Stimulated activated effector memory CD8-positive, alpha-beta T cell treated with anti-CD3 and anti-CD28 coated beads, Interleukin-12 subunit alpha, Interleukin-12 subunit beta, amount 100 ng/mL, for 72 hours (primary cell): Measurements from ENCODE around the gene CRHR1.
A peak's percentile ranks its signal among the peaks of the same experiment; 100 is the strongest.

Source experiments
- ATAC-seq: fragments of 150-1000 bp; cut with Tn5 transposase; 2 replicates; pipeline ENCODE4 v1.10.0; 2021
- DNase-seq, 2 donors: peaks; one replicate each; pipeline ENCODE4 v3.0.0; 2021 to 2022; ENCODE audit warnings: low spot score in 2 of 2
- H3K27ac Mint-ChIP-seq: one replicate; pipeline ENCODE4 v1.8.0; 2022; ENCODE audit warnings: mild to moderate bottlenecking, mixed read lengths
- H3K36me3 Mint-ChIP-seq: one replicate; pipeline ENCODE4 v1.8.0; 2022; ENCODE audit warnings: mild to moderate bottlenecking, mixed read lengths
- H3K4me1 Mint-ChIP-seq: one replicate; pipeline ENCODE4 v1.8.0; 2022; ENCODE audit warnings: mixed read lengths
- H3K4me3 Mint-ChIP-seq: one replicate; pipeline ENCODE4 v1.8.0; 2022; ENCODE audit warnings: mild to moderate bottlenecking, mixed read lengths
- H3K9me3 Mint-ChIP-seq: one replicate; pipeline ENCODE4 v1.8.0; 2022; ENCODE audit warnings: mixed read lengths

Gene CRHR1

DNA sequence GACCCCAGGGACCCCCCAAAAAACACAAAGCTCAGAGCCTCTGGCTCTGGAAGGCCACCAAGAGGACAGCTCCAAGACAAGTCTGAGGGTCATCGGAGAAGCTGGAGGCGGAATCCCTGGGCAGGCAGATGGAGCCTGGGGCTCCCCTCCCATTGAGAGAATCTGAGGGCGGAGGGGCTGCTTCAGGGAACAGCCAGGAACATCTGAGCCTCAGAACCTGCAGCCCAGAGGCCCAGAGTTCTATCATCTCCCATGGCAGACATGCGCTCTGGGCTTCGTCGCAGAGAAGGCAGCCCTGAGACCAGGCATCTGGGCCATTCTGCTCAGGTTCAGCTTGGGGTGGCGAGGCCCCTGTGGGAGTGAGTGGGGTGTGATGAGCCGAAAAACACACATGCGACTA lies 53.5 kb downstream of the CRHR1 start:
- no peak overlapping the region for H3K27ac Mint-ChIP-seq
- H3K9me3 Mint-ChIP-seq, result no peaks in the 10 kb centered on the region
- no peak for ATAC-seq
- no peak overlapping the region for H3K4me3 Mint-ChIP-seq
- H3K4me1 Mint-ChIP-seq, result no peaks in the 10 kb centered on the region
- DNase-seq, result no peak
- H3K36me3 Mint-ChIP-seq, result no peaks in the 10 kb centered on the region

GRCh38 chr17:45838751-45839295 lies 54.7 kb downstream of the CRHR1 start:
- ATAC-seq, result no peak
- Mint-ChIP-seq H3K36me3 (no peaks in the 10 kb centered on the region), H3K4me1 (no peaks in the 10 kb centered on the region), H3K4me3 (no peak overlapping the region), H3K9me3 (no peaks in the 10 kb centered on the region), H3K27ac (no peak overlapping the region)
- DNase-seq, result no peak

GRCh38 chr17:45839442-45839841 lies 55.3 kb downstream of the CRHR1 start:
- Mint-ChIP-seq H3K9me3 (no peaks in the 10 kb centered on the region), H3K36me3 (no peaks in the 10 kb centered on the region), H3K27ac (no peak overlapping the region), H3K4me1 (no peaks in the 10 kb centered on the region), H3K4me3 (no peak overlapping the region)
- no peak for DNase-seq
- ATAC-seq, result no peak

DNA sequence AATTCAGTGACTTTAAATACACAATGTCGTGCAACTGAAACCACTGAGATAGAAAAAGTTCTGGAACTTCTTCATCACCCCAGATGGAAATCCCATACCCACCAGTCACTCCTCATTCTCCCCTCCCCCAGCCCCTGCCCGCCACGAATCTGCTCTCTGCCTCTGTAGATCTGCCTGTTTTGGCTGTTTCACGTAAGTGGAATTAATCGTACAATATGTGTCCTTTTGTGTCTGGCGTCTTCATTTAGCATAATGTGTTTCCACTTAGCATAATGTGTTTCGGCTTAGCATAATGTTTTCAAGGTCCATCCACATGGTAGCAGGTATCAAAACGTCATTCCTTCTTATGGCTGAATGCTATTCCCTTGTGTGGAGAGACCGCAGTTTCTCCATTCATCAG lies 57.1 kb downstream of the CRHR1 start:
- DNase-seq (no peak), ATAC-seq (no peak)
- no peaks in the 10 kb centered on the region for H3K9me3 Mint-ChIP-seq
- H3K4me3 Mint-ChIP-seq, result no peak overlapping the region
- no peaks in the 10 kb centered on the region for H3K36me3 Mint-ChIP-seq
- H3K27ac Mint-ChIP-seq, result no peak overlapping the region
- H3K4me1 Mint-ChIP-seq, result no peaks in the 10 kb centered on the region

DNA sequence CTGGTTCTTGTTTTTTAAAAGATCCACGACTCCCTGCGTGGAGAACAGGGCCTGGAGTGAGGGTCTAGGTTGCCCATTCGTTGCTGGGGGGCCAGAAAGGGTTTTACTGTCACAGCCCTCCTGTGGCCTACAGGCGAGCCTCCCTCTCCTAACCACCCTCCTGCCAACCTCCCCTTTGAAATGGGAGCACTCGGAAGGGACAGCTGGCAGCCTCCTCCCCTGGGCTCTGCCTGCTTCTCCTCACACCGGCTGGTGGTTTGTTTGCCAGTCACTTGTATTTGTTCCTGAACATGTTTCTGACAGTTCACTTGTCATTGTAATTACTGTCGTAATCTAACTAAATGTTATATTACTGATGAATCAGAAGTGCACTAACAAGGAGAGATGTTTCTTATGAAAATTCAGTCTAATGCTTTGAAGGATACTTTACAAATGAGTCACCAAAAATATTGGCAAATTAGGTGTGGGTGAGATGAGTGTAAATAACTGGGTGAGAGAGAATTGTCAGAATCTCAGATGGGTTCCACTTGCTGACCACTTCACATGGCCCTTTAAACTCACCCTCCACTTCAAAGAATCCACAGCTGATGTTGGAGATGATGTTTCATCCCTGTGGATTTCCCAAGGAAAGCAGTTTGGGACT lies 57.9 kb downstream of the CRHR1 start:
- H3K9me3 Mint-ChIP-seq, result no peaks in the 10 kb centered on the region
- no peaks in the 10 kb centered on the region for H3K4me1 Mint-ChIP-seq
- H3K36me3 Mint-ChIP-seq, result no peaks in the 10 kb centered on the region
- DNase-seq, result no peak
- peak overlapping the region; percentile 3 for H3K27ac Mint-ChIP-seq
- no peak for ATAC-seq
- H3K4me3 Mint-ChIP-seq, result no peak overlapping the region

- no peak for DNase-seq
- no peaks in the 10 kb centered on the region for H3K36me3 Mint-ChIP-seq
- no peak overlapping the region for H3K27ac Mint-ChIP-seq
- no peak for ATAC-seq
- no peaks in the 10 kb centered on the region for H3K4me1 Mint-ChIP-seq
- H3K9me3 Mint-ChIP-seq, result no peaks in the 10 kb centered on the region
- H3K4me3 Mint-ChIP-seq, result no peak overlapping the region
Measured at GRCh38 chr17:45843722-45844121, 59.6 kb downstream of the CRHR1 start.

DNA sequence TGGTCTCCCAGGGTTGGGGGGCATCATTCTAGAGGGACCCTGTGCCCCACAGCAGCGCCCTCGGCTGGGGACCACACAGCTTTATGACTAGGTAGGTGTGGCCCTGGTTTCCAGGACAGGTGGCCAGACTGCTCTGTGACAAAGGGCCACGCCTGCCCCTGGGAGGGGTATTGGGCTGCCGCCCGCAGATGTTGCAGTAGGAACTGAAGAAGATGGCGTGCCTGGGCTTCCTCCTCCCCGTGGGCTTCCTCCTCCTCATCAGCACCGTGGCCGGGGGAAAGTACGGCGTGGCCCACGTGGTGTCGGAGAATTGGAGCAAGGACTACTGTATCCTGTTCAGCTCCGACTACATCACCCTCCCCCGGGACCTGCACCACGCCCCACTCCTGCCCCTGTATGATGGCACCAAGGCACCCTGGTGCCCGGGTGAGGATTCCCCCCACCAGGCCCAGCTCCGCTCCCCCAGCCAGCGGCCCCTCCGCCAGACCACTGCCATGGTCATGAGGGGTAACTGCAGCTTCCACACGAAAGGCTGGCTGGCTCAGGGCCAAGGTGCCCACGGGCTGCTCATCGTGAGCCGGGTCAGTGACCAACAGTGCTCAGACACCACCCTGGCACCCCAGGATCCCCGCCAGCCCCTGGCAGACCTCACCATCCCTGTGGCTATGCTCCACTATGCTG lies 60.7 kb downstream of the CRHR1 start, which contains the start of gene SPPL2C:
SPPL2C (plus strand) TSS at position 187 of the 681 bp plus-strand sequence; CDS start at position 213, 26 bp downstream.
- DNase-seq, result no peak
- no peaks in the 10 kb centered on the region for H3K36me3 Mint-ChIP-seq
- no peaks in the 10 kb centered on the region for H3K4me1 Mint-ChIP-seq
- no peak for ATAC-seq
- no peak within 1 kb of the TSS for H3K27ac Mint-ChIP-seq
- no peaks in the 10 kb centered on the region for H3K9me3 Mint-ChIP-seq
- no peak within 1 kb of the TSS for H3K4me3 Mint-ChIP-seq

DNA sequence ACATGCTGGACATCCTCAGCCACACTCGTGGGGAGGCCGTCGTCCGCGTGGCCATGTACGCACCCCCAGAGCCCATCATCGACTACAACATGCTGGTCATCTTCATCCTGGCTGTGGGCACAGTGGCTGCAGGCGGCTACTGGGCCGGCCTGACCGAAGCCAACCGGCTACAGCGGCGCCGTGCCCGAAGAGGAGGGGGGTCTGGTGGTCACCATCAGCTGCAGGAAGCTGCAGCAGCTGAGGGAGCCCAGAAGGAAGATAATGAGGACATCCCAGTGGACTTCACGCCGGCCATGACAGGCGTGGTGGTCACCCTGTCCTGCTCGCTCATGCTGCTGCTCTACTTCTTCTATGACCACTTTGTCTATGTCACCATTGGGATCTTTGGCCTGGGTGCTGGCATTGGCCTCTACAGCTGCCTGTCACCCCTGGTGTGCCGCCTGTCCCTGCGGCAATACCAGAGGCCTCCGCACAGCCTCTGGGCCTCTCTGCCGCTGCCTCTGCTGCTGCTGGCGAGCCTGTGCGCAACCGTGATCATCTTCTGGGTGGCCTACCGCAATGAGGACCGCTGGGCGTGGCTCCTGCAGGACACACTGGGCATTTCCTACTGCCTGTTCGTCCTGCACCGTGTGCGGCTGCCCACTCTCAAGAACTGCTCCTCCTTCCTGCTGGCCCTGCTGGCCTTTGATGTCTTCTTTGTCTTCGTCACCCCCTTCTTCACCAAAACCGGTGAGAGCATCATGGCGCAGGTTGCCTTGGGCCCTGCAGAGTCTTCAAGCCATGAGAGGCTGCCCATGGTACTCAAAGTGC lies 61.5 kb downstream of the CRHR1 start:
- no peak overlapping the region for H3K27ac Mint-ChIP-seq
- ATAC-seq (no peak), DNase-seq (no peak)
- H3K4me3 Mint-ChIP-seq, result no peak overlapping the region
- H3K4me1 Mint-ChIP-seq, result no peaks in the 10 kb centered on the region
- no peaks in the 10 kb centered on the region for H3K36me3 Mint-ChIP-seq
- H3K9me3 Mint-ChIP-seq, result no peaks in the 10 kb centered on the region

DNA sequence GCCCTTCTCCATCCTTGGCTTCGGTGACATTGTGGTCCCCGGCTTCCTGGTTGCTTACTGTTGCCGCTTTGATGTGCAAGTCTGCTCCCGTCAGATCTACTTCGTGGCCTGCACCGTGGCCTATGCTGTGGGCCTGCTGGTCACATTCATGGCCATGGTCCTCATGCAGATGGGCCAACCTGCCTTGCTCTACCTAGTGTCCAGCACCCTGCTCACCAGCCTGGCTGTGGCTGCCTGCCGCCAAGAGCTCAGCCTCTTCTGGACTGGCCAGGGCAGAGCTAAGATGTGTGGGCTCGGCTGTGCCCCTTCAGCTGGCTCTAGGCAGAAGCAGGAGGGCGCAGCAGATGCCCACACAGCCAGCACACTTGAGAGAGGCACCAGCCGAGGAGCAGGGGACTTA lies 62.1 kb downstream of the CRHR1 start:
- no peaks in the 10 kb centered on the region for H3K4me1 Mint-ChIP-seq
- no peak overlapping the region for H3K4me3 Mint-ChIP-seq
- no peaks in the 10 kb centered on the region for H3K36me3 Mint-ChIP-seq
- no peak overlapping the region for H3K27ac Mint-ChIP-seq
- DNase-seq, result no peak
- H3K9me3 Mint-ChIP-seq, result no peaks in the 10 kb centered on the region
- no peak for ATAC-seq

GRCh38 chr17:45846646-45847045 lies 62.5 kb downstream of the CRHR1 start:
- no peaks in the 10 kb centered on the region for H3K9me3 Mint-ChIP-seq
- H3K36me3 Mint-ChIP-seq, result no peaks in the 10 kb centered on the region
- H3K4me1 Mint-ChIP-seq, result no peaks in the 10 kb centered on the region
- no peak overlapping the region for H3K27ac Mint-ChIP-seq
- DNase-seq, result no peak
- ATAC-seq, result no peak
- H3K4me3 Mint-ChIP-seq, result no peak overlapping the region

DNA sequence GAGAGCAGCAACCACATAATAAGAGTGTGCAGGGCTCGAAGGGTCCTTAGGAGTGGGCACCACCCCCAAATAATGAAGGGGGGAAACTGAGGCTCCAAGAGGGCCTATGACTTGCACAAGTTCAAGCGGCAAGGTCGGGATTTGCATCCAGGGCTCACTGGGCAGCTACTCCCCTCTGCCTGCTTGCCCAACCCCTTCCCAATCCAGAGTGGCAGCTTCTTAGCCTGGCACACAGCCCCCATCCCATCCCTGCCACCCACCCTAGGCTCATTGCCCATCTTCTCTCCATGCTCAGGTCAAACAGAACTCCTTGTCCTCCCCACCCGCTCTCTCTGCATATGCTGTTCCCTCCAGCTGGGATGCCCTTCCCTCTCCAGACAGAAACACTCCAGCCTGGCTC lies 63.0 kb downstream of the CRHR1 start:
- no peak overlapping the region for H3K27ac Mint-ChIP-seq
- H3K4me1 Mint-ChIP-seq, result no peaks in the 10 kb centered on the region
- no peaks in the 10 kb centered on the region for H3K36me3 Mint-ChIP-seq
- H3K9me3 Mint-ChIP-seq, result no peaks in the 10 kb centered on the region
- ATAC-seq, result no peak
- no peak overlapping the region for H3K4me3 Mint-ChIP-seq
- DNase-seq, result no peak

DNA sequence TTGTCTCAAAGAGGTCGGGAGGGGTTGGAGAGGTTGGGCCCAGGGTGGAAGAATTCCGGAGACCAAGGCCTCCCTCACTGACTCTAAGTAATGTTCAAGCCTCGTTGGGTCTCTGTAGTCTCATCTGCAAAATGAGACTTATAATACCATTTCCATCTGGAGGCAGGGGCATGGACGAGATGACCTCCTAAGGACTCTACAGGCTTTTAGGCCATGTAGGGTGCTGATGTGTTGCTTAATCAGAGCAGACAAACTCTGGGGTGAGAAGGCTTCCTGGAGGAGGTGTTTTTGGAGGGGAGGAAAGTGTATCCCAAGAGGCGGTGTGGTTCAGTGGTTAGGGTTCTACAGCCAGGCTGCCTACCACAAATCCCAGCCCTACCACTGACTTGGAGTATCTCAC lies 63.6 kb downstream of the CRHR1 start:
- no peak overlapping the region for H3K4me3 Mint-ChIP-seq
- peaks cover 4% of the 10 kb centered on the region for H3K4me1 Mint-ChIP-seq
- ATAC-seq, result no peak
- no peaks in the 10 kb centered on the region for H3K9me3 Mint-ChIP-seq
- no peaks in the 10 kb centered on the region for H3K36me3 Mint-ChIP-seq
- no peak overlapping the region for H3K27ac Mint-ChIP-seq
- no peak for DNase-seq

DNA sequence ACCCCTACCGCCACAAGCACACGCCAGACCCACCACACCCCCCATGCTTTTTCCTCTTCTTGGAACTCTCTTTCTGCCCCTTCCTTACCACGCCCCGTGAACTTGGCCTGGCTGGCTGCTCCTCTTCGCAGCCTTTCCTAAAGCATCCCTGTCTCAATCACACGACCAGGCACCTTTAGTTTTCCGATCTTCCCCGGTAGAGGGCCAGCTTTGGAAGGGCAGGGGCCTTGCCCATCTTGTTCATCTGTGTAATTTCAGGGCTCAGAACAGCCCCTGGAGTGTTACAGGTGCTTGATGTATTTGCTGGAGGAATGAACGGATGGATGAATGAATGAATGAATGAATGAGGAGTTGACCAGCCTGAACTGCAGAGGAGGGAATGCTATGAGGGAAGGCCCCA lies 64.3 kb downstream of the CRHR1 start:
- Mint-ChIP-seq H3K4me1 (peaks cover 4% of the 10 kb centered on the region), H3K36me3 (no peaks in the 10 kb centered on the region), H3K4me3 (no peak overlapping the region), H3K9me3 (no peaks in the 10 kb centered on the region), H3K27ac (no peak overlapping the region)
- no peak for ATAC-seq
- DNase-seq, result no peak

DNA sequence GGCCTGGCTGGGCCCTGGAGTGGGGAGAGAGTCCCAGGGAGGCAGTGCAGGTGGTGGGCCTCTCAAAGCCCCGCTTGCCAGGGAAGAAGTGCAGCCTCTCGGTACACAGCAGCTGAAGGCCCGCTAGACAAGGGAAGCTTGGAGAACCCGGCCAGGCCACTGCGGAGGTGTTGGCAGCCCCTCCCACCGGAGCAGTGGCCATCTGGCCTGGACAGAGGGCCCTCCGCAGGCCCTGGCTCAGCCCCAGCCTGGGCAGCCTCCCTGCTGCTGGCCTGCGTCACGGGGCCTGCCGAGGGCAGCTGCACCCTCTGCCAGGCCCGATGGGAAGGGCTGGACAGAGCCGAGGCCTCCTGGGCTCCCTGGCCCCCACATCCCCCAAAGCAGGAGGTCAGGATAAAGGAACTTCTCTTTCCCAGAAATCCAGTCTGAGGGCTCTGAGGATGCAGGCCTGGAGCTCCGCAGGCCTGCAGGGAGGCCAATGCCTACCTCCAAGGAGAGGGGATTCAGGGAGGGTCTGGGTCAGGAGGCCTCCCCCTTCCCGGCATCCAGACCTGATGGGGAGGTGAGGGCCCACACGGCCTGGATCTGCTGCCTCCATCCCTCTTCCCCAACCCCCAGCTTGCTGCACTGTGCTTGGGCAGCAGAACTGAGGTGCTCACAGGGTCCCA lies 64.9 kb downstream of the CRHR1 start:
- H3K4me1 Mint-ChIP-seq, result peaks cover 4% of the 10 kb centered on the region
- no peak overlapping the region for H3K4me3 Mint-ChIP-seq
- ATAC-seq (no peak), DNase-seq (no peak)
- H3K9me3 Mint-ChIP-seq, result no peaks in the 10 kb centered on the region
- H3K36me3 Mint-ChIP-seq, result no peaks in the 10 kb centered on the region
- no peak overlapping the region for H3K27ac Mint-ChIP-seq

DNA sequence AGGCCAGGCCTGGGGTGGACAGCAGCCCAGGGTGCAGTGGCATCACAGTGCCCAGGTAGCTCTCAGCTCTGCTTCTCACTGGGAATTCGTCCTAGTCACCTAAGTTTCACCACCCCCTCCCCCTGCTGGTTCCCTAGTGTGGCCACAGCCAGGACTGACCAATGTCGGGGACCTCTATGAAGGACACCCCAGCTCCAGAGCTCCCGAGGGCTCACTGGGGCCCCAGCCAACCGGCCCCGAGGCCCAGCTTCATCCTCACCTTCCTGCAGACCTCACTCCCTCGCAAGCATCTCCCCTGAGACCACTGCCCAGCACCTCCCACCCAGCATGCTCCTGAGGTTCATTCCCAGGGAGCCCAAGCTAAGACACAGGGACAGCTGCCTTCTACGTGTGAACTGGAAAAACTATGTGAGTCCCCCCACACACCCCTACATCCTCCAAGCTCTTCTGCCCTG lies 65.4 kb downstream of the CRHR1 start:
- no peak for DNase-seq
- H3K9me3 Mint-ChIP-seq, result no peaks in the 10 kb centered on the region
- H3K4me3 Mint-ChIP-seq, result no peak overlapping the region
- no peaks in the 10 kb centered on the region for H3K36me3 Mint-ChIP-seq
- no peak overlapping the region for H3K27ac Mint-ChIP-seq
- no peak for ATAC-seq
- peaks cover 4% of the 10 kb centered on the region for H3K4me1 Mint-ChIP-seq
